SJCRH30 (cell line): ENCODE results near the gene BID. TPM values are rescaled to one million over a fixed set of nuclear protein-coding genes. Genes with fewer than 3 reads are reported as not detected.

Experiments used
- DNase-seq, 2 experiments: peaks; one replicate each; pipeline ENCODE4 v3.0.0-alpha.2; 2015 to 2020
- H3K27ac ChIP-seq: fragments of 250-450 bp; sonication (Bioruptor Pico); 2 replicates; pipeline ENCODE4 v1.5.1; 2020; ENCODE audit warnings: mild to moderate bottlenecking, moderate library complexity
- H3K27me3 ChIP-seq: fragments of 250-450 bp; sonication (Bioruptor Pico); 2 replicates; pipeline ENCODE4 v1.5.1; 2020; ENCODE audit warnings: mild to moderate bottlenecking, moderate library complexity
- H3K36me3 ChIP-seq: fragments of 250-450 bp; sonication (Bioruptor Pico); 2 replicates; pipeline ENCODE4 v1.5.1; 2020; ENCODE audit warnings: mild to moderate bottlenecking, moderate library complexity
- H3K4me1 ChIP-seq: fragments of 250-450 bp; sonication (Bioruptor Pico); 2 replicates; pipeline ENCODE4 v1.5.1; 2020; ENCODE audit warnings: mild to moderate bottlenecking, moderate library complexity
- H3K4me3 ChIP-seq: fragments of 250-450 bp; sonication (Bioruptor Pico); 2 replicates; pipeline ENCODE4 v1.5.1; 2020; ENCODE audit warnings: mild to moderate bottlenecking, moderate library complexity
- H3K9me3 ChIP-seq: fragments of 250-450 bp; sonication (Bioruptor Pico); replicated peaks from 2 replicates; pipeline ENCODE4 v1.5.1; 2020; ENCODE audit warnings: mild to moderate bottlenecking, moderate library complexity
- total RNA-seq: library from RNA; depleted of rRNA; stranded (reverse); fragments of >200 nt; shearing (Covaris generic); gene quantifications from 2 replicates; pipeline ENCODE4 v1.2.3, GENCODE V29; 2014

BID gene
- total RNA-seq, 1 experiment from 2014 or later: 39.9 TPM

- Histone ChIP-seq H3K4me3 (no peak overlapping the region), H3K27ac (no peak overlapping the region), H3K9me3 (no peaks in the 10 kb centered on the region), H3K4me1 (no peaks in the 10 kb centered on the region), H3K36me3 (no peaks in the 10 kb centered on the region), H3K27me3 (no peaks in the 10 kb centered on the region)
- no peak for DNase-seq
Measured at GRCh38 chr22:17749605-17750395, 24.5 kb downstream of the BID start.

- Histone ChIP-seq H3K27ac (no peak overlapping the region), H3K4me1 (no peaks in the 10 kb centered on the region), H3K36me3 (no peaks in the 10 kb centered on the region), H3K4me3 (no peak overlapping the region), H3K27me3 (no peaks in the 10 kb centered on the region), H3K9me3 (no peaks in the 10 kb centered on the region)
- no peak for DNase-seq
Measured at GRCh38 chr22:17748555-17749353, 25.5 kb downstream of the BID start.

- no peak overlapping the region for H3K27ac ChIP-seq
- H3K27me3 ChIP-seq: no peaks in the 10 kb centered on the region
- H3K4me1 ChIP-seq: no peaks in the 10 kb centered on the region
- no peak for DNase-seq
- H3K4me3 ChIP-seq: no peak overlapping the region
- H3K9me3 ChIP-seq: no peaks in the 10 kb centered on the region
- H3K36me3 ChIP-seq: no peaks in the 10 kb centered on the region
Measured at GRCh38 chr22:17746916-17747315, 27.4 kb downstream of the BID start.

- Histone ChIP-seq H3K9me3 (no peaks in the 10 kb centered on the region), H3K27me3 (no peaks in the 10 kb centered on the region), H3K27ac (no peak overlapping the region), H3K4me1 (no peaks in the 10 kb centered on the region), H3K4me3 (no peak overlapping the region), H3K36me3 (no peaks in the 10 kb centered on the region)
- DNase-seq: no peak
Measured at GRCh38 chr22:17744430-17744829, 29.8 kb downstream of the BID start.

- H3K9me3 ChIP-seq: no peaks in the 10 kb centered on the region
- DNase-seq: no peak
- H3K4me3 ChIP-seq: no peak overlapping the region
- no peaks in the 10 kb centered on the region for H3K27me3 ChIP-seq
- H3K4me1 ChIP-seq: no peaks in the 10 kb centered on the region
- 0 out of 2 replicates have a peak, but pooled peaks cover 1% of the 10 kb centered on the region for H3K36me3 ChIP-seq
- no peak overlapping the region for H3K27ac ChIP-seq
Measured at GRCh38 chr22:17743661-17744411, 30.4 kb downstream of the BID start.

GRCh38 chr22:17742527-17742902, 31.8 kb downstream of the BID start:
- H3K36me3 ChIP-seq: peaks cover 7% of the 10 kb centered on the region; the same call in 1 of the 2 replicates
- peak; percentile 69 to 87 for DNase-seq
- H3K4me1 ChIP-seq: no peaks in the 10 kb centered on the region
- no peaks in the 10 kb centered on the region for H3K9me3 ChIP-seq
- no peak overlapping the region for H3K4me3 ChIP-seq
- no peak overlapping the region for H3K27ac ChIP-seq
- no peaks in the 10 kb centered on the region for H3K27me3 ChIP-seq

GRCh38 chr22:17741866-17742526, 32.3 kb downstream of the BID start:
- Histone ChIP-seq H3K36me3 (peaks cover 7% of the 10 kb centered on the region; the same call in 1 of the 2 replicates), H3K27ac (no peak overlapping the region), H3K27me3 (no peaks in the 10 kb centered on the region), H3K4me1 (no peaks in the 10 kb centered on the region), H3K9me3 (no peaks in the 10 kb centered on the region), H3K4me3 (no peak overlapping the region)
- no peak for DNase-seq

- Histone ChIP-seq H3K27me3 (no peaks in the 10 kb centered on the region), H3K4me3 (no peak overlapping the region), H3K4me1 (no peaks in the 10 kb centered on the region), H3K36me3 (peaks cover 15% of the 10 kb centered on the region), H3K27ac (no peak overlapping the region), H3K9me3 (no peaks in the 10 kb centered on the region)
- DNase-seq: no peak
Measured at GRCh38 chr22:17739196-17739975, 34.9 kb downstream of the BID start.

- 0 out of 2 replicates have a peak, but pooled peaks cover 3% of the 10 kb centered on the region for H3K4me1 ChIP-seq
- no peaks in the 10 kb centered on the region for H3K27me3 ChIP-seq
- no peaks in the 10 kb centered on the region for H3K9me3 ChIP-seq
- H3K27ac ChIP-seq: no peak overlapping the region
- H3K4me3 ChIP-seq: no peak overlapping the region
- no peak for DNase-seq
- peaks cover 19% of the 10 kb centered on the region for H3K36me3 ChIP-seq
Measured at GRCh38 chr22:17738386-17739128, 35.7 kb downstream of the BID start.

- Histone ChIP-seq H3K27ac (peak overlapping the region; percentile 21; the same call in 1 of the 2 replicates), H3K4me3 (no peak overlapping the region), H3K4me1 (peaks cover 22% of the 10 kb centered on the region), H3K36me3 (peaks cover 45% of the 10 kb centered on the region), H3K9me3 (no peaks in the 10 kb centered on the region), H3K27me3 (no peaks in the 10 kb centered on the region)
- DNase-seq: no peak
Measured at GRCh38 chr22:17734187-17734586, 40.1 kb downstream of the BID start.

GRCh38 chr22:17733466-17733865, 40.8 kb downstream of the BID start:
- Histone ChIP-seq H3K27ac (peak overlapping the region; percentile 21; the same call in 1 of the 2 replicates), H3K27me3 (no peaks in the 10 kb centered on the region), H3K9me3 (no peaks in the 10 kb centered on the region), H3K36me3 (peaks cover 42% of the 10 kb centered on the region), H3K4me3 (no peak overlapping the region), H3K4me1 (peaks cover 25% of the 10 kb centered on the region)
- DNase-seq: peak in 1 of 2 experiments; percentile 20

- Histone ChIP-seq H3K9me3 (no peaks in the 10 kb centered on the region), H3K27me3 (no peaks in the 10 kb centered on the region), H3K36me3 (peaks cover 45% of the 10 kb centered on the region), H3K4me3 (no peak overlapping the region), H3K27ac (no peak overlapping the region), H3K4me1 (peaks cover 25% of the 10 kb centered on the region)
- DNase-seq: no peak
Measured at GRCh38 chr22:17732251-17732854, 41.9 kb downstream of the BID start.

- H3K36me3 ChIP-seq: peaks cover 44% of the 10 kb centered on the region
- peaks cover 38% of the 10 kb centered on the region for H3K4me1 ChIP-seq
- DNase-seq: peak; percentile 60 to 79
- no peaks in the 10 kb centered on the region for H3K9me3 ChIP-seq
- peak overlapping the region; percentile 49 for H3K27ac ChIP-seq
- H3K4me3 ChIP-seq: no peak overlapping the region
- H3K27me3 ChIP-seq: no peaks in the 10 kb centered on the region
Measured at GRCh38 chr22:17729561-17729960, 44.7 kb downstream of the BID start.
